Activated T-cell treated with anti-CD3 and anti-CD28 coated beads, Interleukin-2, amount 50 U/mL, for 72 hours (primary cell): ENCODE results near the gene LCT. TPM values are rescaled to one million over a fixed set of nuclear protein-coding genes. Genes with fewer than 3 reads are reported as not detected.
A peak's percentile ranks its signal among the peaks of the same experiment; 100 is the strongest.
"Not testable (repeated sequence)": the region's sequence is repeated elsewhere in the genome, so short reads cannot be mapped to it uniquely, and the experiment has no call there.

Experiments
- ATAC-seq, 2 donors: fragments of 150-1000 bp; cut with Tn5 transposase; replicated peaks in 1 of 2; 2 replicates each; pipeline ENCODE4 v1.10.0; 2021; ENCODE audit warnings: moderate library complexity in 2 of 2, mild to moderate bottlenecking in 1 of 2
- DNase-seq, 2 donors: peaks; one replicate each; pipeline ENCODE4 v3.0.0; 2021 to 2022; ENCODE audit warnings: mixed read lengths in 1 of 2
- H3K27ac Mint-ChIP-seq: one replicate; pipeline ENCODE4 v1.8.0; 2022; ENCODE audit warnings: mild to moderate bottlenecking, moderate library complexity, mixed read lengths
- H3K27me3 Mint-ChIP-seq: one replicate; pipeline ENCODE4 v1.8.0; 2022; ENCODE audit warnings: low read depth, mixed read lengths
- H3K36me3 Mint-ChIP-seq, 2 donors: one replicate each; pipeline ENCODE4 v1.8.0; 2022; ENCODE audit warnings: mixed read lengths in 2 of 2, mild to moderate bottlenecking in 1 of 2; ENCODE audit not compliant: insufficient read depth in 2 of 2
- H3K4me1 Mint-ChIP-seq: one replicate; pipeline ENCODE4 v1.8.0; 2022; ENCODE audit warnings: low read depth, mixed read lengths
- H3K4me3 Mint-ChIP-seq, 2 donors: one replicate each; pipeline ENCODE4 v1.8.0; 2022; ENCODE audit warnings: mild to moderate bottlenecking in 2 of 2, mixed read lengths in 2 of 2, moderate library complexity in 2 of 2
- H3K9me3 Mint-ChIP-seq, 2 donors: one replicate each; pipeline ENCODE4 v1.8.0; 2022; ENCODE audit warnings: mixed read lengths in 2 of 2
- total RNA-seq, 2 donors: library from RNA; stranded (reverse); gene quantifications; one replicate each; pipeline ENCODE4 v1.2.3, GENCODE V29; 2022

LCT gene
- total RNA-seq, 2 donors from 2014 or later: 0.19 to 0.29 TPM

- ATAC-seq: no peak
- Mint-ChIP-seq H3K27me3 (no peaks in the 10 kb centered on the region), H3K9me3 (peaks cover 9 to 12% of the 10 kb centered on the region in 2 donors), H3K27ac (no peak overlapping the region), H3K36me3 (peaks cover 8 to 27% of the 10 kb centered on the region in 2 donors), H3K4me1 (peaks cover 13% of the 10 kb centered on the region), H3K4me3 (no peak overlapping the region)
- DNase-seq: no peak
Observed at GRCh38 chr2:135800513-135801460, 36.2 kb downstream of the LCT start.

- H3K4me3 Mint-ChIP-seq: no peak overlapping the region
- no peaks in the 10 kb centered on the region for H3K27me3 Mint-ChIP-seq
- H3K36me3 Mint-ChIP-seq: peaks cover 8 to 27% of the 10 kb centered on the region in 2 donors
- ATAC-seq (no peak), DNase-seq (no peak)
- peaks cover 22% of the 10 kb centered on the region for H3K4me1 Mint-ChIP-seq
- no peak overlapping the region for H3K27ac Mint-ChIP-seq
- H3K9me3 Mint-ChIP-seq: peaks cover 9 to 12% of the 10 kb centered on the region in 2 donors
Observed at GRCh38 chr2:135799738-135800137, 37.2 kb downstream of the LCT start.

- no peak for ATAC-seq
- Mint-ChIP-seq H3K4me1 (peaks cover 26% of the 10 kb centered on the region), H3K36me3 (peaks cover 8 to 27% of the 10 kb centered on the region in 2 donors)
Observed at GRCh38 chr2:135798762-135799161, 38.2 kb downstream of the LCT start.

GRCh38 chr2:135798275-135798705, 38.7 kb downstream of the LCT start:
- Mint-ChIP-seq H3K27ac (no peak overlapping the region), H3K9me3 (peaks cover 9 to 12% of the 10 kb centered on the region in 2 donors)

More at GRCh38 chr2:135798762-135799161, 38.2 kb downstream of the LCT start:
- Mint-ChIP-seq H3K4me3 (no peak overlapping the region), H3K9me3 (peaks cover 9 to 12% of the 10 kb centered on the region in 2 donors), H3K27ac (no peak overlapping the region), H3K27me3 (no peaks in the 10 kb centered on the region)
- DNase-seq: no peak

GRCh38 chr2:135797497-135798274, 39.3 kb downstream of the LCT start:
- peaks cover 9 to 12% of the 10 kb centered on the region in 2 donors for H3K9me3 Mint-ChIP-seq
- H3K4me3 Mint-ChIP-seq: no peak overlapping the region
- H3K36me3 Mint-ChIP-seq: peaks cover 8 to 27% of the 10 kb centered on the region in 2 donors
- ATAC-seq: peak; percentile 59 to 67
- H3K27ac Mint-ChIP-seq: no peak overlapping the region
- peak; percentile 78 to 82 for DNase-seq
- H3K4me1 Mint-ChIP-seq: peaks cover 35% of the 10 kb centered on the region
- H3K27me3 Mint-ChIP-seq: no peaks in the 10 kb centered on the region

More at GRCh38 chr2:135798275-135798705, 38.7 kb downstream of the LCT start:
- Mint-ChIP-seq H3K4me1 (peaks cover 29% of the 10 kb centered on the region), H3K27me3 (no peaks in the 10 kb centered on the region), H3K4me3 (no peak overlapping the region), H3K36me3 (peaks cover 8 to 27% of the 10 kb centered on the region in 2 donors)
- DNase-seq: no peak
- no peak for ATAC-seq

- no peak for ATAC-seq
- peaks cover 7 to 10% of the 10 kb centered on the region in 2 donors for H3K9me3 Mint-ChIP-seq
- no peak overlapping the region for H3K4me3 Mint-ChIP-seq
- no peaks in the 10 kb centered on the region for H3K27me3 Mint-ChIP-seq
- peaks cover 46% of the 10 kb centered on the region for H3K4me1 Mint-ChIP-seq
- no peak for DNase-seq
- H3K27ac Mint-ChIP-seq: no peak overlapping the region
- peaks cover 8 to 21% of the 10 kb centered on the region in 2 donors for H3K36me3 Mint-ChIP-seq
Observed at GRCh38 chr2:135796606-135797005, 40.4 kb downstream of the LCT start.

GRCh38 chr2:135795641-135796040, 41.3 kb downstream of the LCT start:
- not testable (repeated sequence) for H3K9me3 Mint-ChIP-seq, H3K27me3 Mint-ChIP-seq, H3K4me3 Mint-ChIP-seq, ATAC-seq, DNase-seq
- Mint-ChIP-seq H3K4me1 (peaks cover 51% of the 10 kb centered on the region), H3K27ac (peak overlapping the region; percentile 52), H3K36me3 (peaks cover 2 to 17% of the 10 kb centered on the region in 2 donors)

GRCh38 chr2:135792401-135793150, 44.4 kb downstream of the LCT start:
- ATAC-seq: peak; percentile 68 to 70

GRCh38 chr2:135791418-135792190, 45.4 kb downstream of the LCT start:
- ATAC-seq: no peak
- no peaks in the 10 kb centered on the region for H3K36me3 Mint-ChIP-seq
- peaks cover 44% of the 10 kb centered on the region for H3K4me1 Mint-ChIP-seq
- peak overlapping the region in 1 of 2 donors; percentile 50 for H3K4me3 Mint-ChIP-seq
- DNase-seq: no peak
- no peaks in the 10 kb centered on the region for H3K9me3 Mint-ChIP-seq
- no peaks in the 10 kb centered on the region for H3K27me3 Mint-ChIP-seq
- no peak overlapping the region for H3K27ac Mint-ChIP-seq

More at GRCh38 chr2:135792401-135793150, 44.4 kb downstream of the LCT start:
- no peaks in the 10 kb centered on the region for H3K27me3 Mint-ChIP-seq
- peak overlapping the region in 1 of 2 donors; percentile 50 for H3K4me3 Mint-ChIP-seq
- peaks cover 48% of the 10 kb centered on the region for H3K4me1 Mint-ChIP-seq
- H3K9me3 Mint-ChIP-seq: no peaks in the 10 kb centered on the region
- no peaks in the 10 kb centered on the region for H3K36me3 Mint-ChIP-seq
- no peak overlapping the region for H3K27ac Mint-ChIP-seq
- peak; percentile 30 to 54 for DNase-seq

GRCh38 chr2:135790423-135790822, 46.6 kb downstream of the LCT start:
- Mint-ChIP-seq H3K36me3 (peaks cover 2 to 6% of the 10 kb centered on the region in 2 donors), H3K27me3 (no peaks in the 10 kb centered on the region), H3K9me3 (no peaks in the 10 kb centered on the region), H3K4me3 (no peak overlapping the region), H3K27ac (no peak overlapping the region), H3K4me1 (peaks cover 34% of the 10 kb centered on the region)
- DNase-seq (no peak), ATAC-seq (no peak)

GRCh38 chr2:135786823-135787222, 50.2 kb downstream of the LCT start:
- Mint-ChIP-seq H3K9me3 (no peaks in the 10 kb centered on the region), H3K27ac (no peak overlapping the region), H3K4me1 (peaks cover 7% of the 10 kb centered on the region), H3K27me3 (no peaks in the 10 kb centered on the region), H3K36me3 (peaks cover 6 to 15% of the 10 kb centered on the region in 2 donors), H3K4me3 (no peak overlapping the region)
- DNase-seq (no peak), ATAC-seq (no peak)

GRCh38 chr2:135785032-135785431, 52.0 kb downstream of the LCT start:
- no peak overlapping the region for H3K27ac Mint-ChIP-seq
- no peak for ATAC-seq

More at GRCh38 chr2:135785032-135785431, 52.0 kb downstream of the LCT start:
- H3K9me3 Mint-ChIP-seq: no peaks in the 10 kb centered on the region
- no peak overlapping the region for H3K4me3 Mint-ChIP-seq
- DNase-seq: no peak
- H3K36me3 Mint-ChIP-seq: peaks cover 9 to 25% of the 10 kb centered on the region in 2 donors
- H3K4me1 Mint-ChIP-seq: no peaks in the 10 kb centered on the region
- H3K27me3 Mint-ChIP-seq: no peaks in the 10 kb centered on the region
